Umbilical cord (tissue), 2 donors: Measurements from ENCODE around the gene NARS2. TPM values are rescaled to one million over a fixed set of nuclear protein-coding genes. Genes with fewer than 3 reads are reported as not detected.
"Not testable (repeated sequence)": the region's sequence is repeated elsewhere in the genome, so short reads cannot be mapped to it uniquely, and the experiment has no call there.

ENCODE experiments used
- DNase-seq: peaks from one replicate; pipeline ENCODE4 v3.0.0-alpha.2; 2015; ENCODE audit warnings: low spot score
- total RNA-seq: library from RNA; depleted of rRNA; stranded (reverse); fragments of >200 nt; gene quantifications from one replicate; pipeline ENCODE4 v1.2.3, GENCODE V29; 2014; ENCODE audit warnings: low replicate concordance; ENCODE audit not compliant: insufficient read depth

The NARS2 gene, protein sequence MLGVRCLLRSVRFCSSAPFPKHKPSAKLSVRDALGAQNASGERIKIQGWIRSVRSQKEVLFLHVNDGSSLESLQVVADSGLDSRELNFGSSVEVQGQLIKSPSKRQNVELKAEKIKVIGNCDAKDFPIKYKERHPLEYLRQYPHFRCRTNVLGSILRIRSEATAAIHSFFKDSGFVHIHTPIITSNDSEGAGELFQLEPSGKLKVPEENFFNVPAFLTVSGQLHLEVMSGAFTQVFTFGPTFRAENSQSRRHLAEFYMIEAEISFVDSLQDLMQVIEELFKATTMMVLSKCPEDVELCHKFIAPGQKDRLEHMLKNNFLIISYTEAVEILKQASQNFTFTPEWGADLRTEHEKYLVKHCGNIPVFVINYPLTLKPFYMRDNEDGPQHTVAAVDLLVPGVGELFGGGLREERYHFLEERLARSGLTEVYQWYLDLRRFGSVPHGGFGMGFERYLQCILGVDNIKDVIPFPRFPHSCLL
- 31.8 TPM for total RNA-seq

DNA sequence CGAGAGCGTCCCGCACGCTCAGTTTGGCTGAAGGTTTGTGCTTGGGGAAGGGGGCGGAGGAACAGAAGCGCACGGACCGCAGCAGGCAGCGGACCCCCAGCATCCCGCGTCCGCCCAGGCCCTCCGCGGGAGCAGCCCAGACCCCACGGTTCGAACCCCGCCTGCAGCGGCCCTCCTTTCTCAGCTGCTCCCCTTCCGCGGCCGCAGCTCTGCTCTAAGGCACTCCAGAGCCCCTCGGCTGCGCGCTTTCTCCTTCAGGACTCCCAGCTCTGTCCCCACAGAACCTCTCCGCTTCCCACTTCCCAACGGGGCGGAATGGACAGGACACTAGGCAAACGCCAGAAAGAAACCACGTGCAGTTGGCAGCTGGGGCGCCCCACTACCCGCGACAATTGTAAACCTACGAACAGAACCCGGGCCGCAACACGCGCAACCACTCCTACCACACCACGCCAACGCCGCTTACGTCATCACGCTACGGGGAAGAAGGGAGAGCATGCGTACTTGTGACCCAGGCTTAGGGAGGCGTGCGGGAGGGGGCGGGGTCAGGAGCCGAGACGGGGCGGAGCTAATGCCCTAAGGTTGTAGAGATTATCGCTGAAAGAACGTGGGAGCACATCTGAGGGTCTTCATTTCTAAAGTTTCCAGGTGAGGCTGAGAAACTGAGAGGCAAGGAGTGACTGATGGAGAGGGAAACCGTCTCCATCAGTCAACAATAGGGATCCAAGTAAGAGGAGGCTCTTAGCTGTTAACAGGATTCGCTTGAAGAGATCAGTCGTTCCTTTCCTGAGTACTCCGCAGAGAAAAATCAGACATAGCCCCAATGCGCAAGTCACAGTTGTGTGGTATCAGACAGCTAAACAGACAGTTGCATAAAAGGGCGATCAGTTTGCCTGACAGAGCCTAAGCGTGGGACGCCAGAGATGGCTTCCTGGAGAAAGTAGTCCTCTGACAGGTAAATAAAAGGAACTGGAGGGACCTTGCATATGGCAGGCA, at the start of gene NARS2:
NARS2 (minus strand) TSS at position 479 of the 996 bp plus-strand sequence; CDS start at position 103, 376 bp downstream.
- DNase-seq, result peak; percentile 99

DNA sequence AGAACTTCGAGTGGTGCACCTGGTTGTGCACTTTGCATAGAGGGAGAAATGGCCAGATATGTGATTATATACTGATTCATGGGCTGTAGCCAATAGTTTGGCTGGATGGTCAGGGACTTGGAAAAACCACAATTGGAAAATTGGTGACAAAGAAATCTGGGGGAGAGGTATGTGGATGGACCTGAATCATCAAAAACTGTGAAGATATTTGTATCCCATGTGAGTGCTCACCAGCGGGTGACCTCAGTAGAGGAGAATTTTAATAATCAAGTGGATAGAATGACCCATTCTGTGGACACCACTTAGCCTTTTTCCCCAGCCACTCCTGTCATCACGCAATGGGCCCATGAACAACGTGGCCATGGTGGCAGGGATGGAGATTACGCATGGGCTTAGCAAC, 48.0 kb upstream of the NARS2 start:
- no peak for DNase-seq

DNA sequence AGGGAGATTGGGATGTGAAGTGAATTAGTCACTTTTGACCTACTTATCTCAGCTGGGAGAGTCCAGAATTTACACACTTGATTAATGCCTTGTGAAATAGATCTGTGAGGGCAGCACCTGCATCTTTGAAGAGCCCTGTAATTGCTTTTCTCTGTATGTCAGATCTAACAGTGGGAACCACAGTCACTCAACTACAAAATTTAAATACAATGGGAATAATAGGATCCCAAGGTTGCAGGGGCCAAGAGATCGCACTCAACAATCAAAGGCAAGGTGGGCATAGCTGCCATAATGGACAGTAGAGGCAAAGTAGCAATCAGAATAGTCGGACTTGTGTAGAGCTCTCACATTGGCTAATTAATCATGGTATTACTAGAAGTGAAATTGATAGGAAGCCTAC, 45.5 kb upstream of the NARS2 start:
- no peak for DNase-seq

DNA sequence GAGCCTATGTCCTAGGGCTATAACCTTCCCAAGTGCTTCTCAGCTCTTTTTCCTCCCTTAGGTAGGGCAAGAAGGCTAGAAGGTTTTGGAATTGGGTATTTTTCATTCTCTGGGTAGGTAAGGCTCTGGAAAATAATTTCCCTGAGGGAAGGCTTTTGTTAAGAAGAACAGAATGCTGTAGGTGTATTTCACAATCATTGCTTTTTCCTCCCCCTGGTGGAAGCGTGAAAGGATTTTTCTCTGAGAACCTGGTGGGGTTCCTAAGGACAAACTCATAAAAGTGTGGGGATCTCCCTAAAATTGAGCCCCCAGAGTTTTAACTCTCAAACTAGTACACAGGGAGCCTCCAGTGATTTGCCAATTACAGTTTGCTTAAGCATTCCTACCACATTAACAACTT, 41.1 kb upstream of the NARS2 start:
- DNase-seq, result no peak

DNA sequence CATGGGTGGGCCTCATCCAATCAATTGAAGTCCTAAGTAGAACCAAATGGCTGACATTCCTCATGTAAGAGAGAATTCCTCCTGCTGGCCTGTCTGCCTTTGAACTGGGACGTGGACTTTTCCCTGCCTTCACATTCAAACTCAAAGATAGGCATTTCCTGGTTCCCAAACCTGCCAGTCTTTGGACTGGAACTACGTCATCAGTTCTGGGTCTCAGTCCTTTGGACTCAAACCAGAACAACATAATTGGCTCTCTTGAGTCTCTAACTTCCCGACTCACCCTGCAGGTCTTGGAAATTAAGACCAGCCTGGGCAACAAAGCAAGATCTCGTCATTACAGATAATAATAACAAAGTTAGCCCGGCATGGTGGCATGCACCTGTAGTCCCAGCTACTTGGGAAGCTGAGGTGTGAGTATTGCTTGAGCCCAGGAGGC, 38.7 kb upstream of the NARS2 start:
- no peak for DNase-seq

DNA sequence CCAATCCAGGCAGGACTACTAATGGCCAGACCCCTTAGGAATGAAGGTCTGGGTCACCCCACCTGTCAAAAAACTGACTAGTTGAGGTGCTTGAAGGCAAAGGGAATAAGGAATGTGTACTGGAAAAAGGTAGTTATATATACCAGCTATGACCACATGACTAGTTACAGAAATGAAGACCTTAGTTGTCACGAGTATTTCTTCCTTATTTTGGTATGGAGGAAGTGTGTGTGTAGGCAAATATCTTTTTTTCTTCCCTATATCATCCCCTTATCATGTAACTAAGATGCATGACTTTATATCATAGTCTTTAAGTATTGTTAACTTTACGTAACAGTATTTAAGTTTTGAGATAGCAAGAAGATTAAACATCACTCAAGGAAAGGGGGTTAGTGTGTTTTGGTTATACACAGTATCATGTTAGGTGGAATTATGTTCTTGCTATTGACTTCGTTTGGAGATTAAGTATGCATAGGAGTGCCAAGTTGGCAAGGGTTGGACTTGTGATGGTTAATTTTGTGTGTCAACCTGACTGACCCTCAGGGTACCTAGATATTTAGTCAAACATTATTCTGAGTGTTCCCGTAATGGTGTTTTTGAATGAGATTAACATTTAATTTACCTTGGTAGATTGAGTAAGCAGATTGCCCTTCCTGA, 38.2 kb upstream of the NARS2 start:
- DNase-seq, result no peak

DNA sequence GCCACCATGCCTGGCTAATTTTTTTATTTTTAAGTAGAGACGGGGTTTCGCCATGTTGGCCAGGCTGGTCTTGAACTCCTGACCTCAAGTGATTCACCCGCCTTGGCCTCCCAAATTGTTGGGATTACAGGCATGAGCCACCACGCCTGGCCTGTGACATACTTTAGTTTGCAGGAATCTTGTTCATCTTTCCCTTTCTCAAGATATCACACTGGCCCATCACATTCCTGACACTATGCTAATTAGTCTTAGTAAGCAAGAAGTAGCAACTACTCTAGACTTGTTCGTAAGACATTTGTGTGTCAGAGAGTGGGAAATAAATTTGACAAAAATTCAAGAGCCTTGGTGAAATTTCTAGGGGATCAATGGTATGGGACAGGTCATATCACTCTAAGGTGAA, 34.7 kb upstream of the NARS2 start:
- DNase-seq, result not testable (repeated sequence)

DNA sequence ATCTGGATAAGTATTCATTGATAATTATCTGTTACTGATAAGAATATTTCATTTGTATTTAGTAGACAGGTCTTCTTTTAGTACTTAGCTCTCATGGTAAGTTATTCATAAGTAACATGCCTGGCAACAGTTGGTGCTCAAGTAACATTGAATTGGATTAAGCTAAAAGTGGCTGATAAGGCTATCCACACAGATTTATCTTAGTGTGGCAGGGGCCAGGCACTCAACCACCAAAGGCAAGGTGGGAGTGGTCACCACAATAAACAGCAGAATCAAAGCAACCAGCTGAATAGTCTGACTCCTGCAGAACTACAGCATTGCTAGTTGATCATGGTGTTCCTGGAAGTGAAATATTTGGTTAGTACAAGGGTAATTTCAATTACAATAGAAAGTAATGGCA, 33.0 kb upstream of the NARS2 start:
- DNase-seq, result no peak

DNA sequence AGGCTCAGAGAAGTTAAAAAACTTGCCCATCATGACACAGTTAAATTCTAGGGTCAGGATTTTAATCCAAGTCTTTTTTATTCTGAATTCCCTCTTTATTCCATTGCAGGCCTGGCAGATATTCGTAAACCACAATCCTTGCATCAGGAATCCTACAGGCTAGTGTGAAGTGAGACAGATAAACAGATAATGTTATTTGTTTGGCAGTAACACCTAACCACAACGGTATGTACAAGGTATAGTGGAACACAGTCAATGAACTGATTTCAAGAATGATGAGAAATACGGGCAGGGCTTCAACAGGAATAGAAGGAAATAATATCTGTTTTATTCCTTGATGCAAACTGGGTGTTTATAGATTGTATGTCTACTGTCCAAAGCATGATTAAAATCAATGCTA, 32.0 kb upstream of the NARS2 start:
- DNase-seq, result no peak

DNA sequence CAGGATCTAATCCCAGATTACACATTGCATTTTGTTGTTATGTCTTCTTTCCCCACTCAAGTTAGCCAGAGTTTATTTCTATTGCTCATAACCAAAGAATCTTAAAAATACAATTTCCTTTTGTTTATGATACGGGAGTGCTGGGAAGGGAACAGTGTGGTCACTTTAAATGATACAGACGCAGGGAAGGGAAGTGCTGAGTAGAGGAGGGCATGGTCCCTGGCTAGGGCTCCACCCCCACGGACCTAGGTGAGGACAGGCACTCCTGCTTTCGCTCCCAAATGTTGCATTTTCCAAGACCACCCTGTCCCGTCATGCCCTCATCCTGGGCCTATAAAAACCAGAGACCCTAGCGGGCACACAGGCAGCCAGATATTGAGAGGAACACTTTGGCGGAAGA, 30.6 kb upstream of the NARS2 start:
- DNase-seq, result no peak

DNA sequence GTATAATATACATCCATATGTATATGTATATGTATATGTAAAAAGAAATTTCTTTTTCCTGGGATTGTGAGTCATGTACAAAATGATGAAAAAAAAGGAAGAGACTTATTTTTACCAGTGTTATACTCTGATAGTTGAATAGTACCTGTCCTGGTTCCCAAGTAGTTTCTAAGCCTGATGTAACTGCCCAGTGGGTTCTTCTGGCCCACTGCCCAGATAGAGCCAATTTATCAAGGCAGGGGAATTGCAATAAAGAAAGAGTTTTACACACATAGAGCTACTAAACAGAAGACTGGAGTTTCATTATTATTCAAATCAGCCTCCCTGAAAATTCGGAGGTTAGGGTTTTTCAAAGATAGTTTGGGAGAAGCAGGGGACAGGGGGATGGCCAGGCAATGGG, 29.1 kb upstream of the NARS2 start:
- no peak for DNase-seq

DNA sequence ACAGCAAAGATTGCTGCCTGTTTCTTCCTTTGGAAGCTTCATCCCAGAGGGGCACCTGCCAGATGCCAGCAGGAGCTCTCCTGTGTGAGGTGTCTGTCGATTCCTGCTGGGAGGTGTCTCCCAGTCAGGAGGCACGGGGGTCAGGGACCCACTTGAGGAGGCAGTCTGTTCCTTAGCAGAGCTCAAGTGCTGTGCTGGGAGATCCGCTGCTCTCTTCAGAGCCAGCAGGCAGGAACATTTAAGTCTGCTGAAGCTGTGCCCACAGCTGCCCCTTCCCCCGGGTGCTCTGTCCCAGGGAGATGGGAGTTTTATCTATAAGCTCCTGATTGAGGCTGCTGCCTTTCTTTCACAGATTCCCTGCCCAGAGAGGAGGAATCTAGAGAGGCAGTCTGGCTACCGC, 28.1 kb upstream of the NARS2 start:
- not testable (repeated sequence) for DNase-seq

DNA sequence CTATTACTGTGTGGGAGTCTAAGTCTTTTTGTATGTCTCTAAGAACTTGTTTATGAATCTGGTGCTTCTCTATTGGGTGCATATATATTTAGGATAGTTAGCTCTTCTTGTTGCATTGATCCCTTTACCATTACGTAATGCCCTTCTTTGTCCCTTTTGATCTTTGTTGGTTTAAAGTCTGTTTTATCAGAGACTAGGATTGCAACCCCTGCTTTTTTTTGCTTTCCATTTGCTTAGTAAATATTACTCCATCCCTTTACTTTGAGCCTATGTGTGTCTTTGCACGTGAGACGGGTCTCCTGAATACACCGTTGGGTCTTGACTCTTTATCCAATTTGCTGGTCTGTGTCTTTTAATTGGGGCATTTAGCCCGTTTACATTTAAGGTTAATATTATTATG, 26.4 kb upstream of the NARS2 start:
- not testable (repeated sequence) for DNase-seq

DNA sequence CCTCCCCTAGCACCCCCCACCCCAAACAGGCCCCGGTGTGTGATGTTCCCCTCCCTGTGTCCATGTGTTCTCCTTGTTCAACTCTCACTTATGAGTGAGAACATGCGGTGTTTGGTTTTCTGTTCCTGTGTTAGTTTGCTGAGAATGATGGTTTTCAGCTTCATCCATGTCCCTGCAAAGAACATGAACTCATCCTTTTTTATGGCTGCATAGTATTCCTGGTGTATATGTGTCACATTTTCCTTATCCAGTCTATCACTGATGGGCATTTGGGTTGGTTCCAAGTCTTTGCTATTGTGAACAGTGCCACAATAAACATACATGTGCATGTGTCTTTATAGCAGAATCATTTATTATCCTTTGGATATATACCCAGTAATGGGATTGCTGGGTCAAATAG, 22.9 kb upstream of the NARS2 start:
- not testable (repeated sequence) for DNase-seq

DNA sequence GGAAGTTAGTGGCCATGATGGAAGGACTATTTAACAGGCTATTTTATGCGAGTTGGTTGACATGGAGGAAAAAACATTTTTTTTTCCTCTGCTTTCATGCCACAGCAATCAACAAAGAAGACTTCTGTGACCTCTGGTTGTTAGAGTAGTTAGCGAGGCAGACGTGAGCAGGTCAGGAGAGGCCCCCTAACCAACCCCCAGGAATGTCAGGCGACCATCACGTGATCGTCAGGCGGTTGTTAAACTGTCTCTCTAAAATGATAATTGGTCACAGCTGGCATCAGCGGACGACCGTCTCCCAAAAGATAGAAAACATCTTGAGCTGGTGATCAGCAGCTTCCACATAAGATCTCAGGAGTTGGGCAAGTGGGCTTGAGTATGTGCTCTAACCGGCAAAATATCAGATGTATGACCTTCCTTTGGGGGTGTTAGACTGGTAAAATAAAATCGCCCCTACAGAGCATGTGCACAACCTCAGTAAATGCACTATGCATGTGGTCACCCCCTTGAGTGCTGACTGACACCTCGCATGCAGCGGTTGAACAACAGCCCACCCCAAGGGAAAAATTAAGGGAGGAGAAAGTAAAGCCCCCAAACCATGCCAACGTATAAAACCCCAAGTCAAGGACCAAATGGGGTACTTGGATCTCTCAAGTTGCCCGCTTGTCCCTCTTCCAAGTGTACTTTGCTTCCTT, 20.9 kb upstream of the NARS2 start:
- DNase-seq, result peak; percentile 11

DNA sequence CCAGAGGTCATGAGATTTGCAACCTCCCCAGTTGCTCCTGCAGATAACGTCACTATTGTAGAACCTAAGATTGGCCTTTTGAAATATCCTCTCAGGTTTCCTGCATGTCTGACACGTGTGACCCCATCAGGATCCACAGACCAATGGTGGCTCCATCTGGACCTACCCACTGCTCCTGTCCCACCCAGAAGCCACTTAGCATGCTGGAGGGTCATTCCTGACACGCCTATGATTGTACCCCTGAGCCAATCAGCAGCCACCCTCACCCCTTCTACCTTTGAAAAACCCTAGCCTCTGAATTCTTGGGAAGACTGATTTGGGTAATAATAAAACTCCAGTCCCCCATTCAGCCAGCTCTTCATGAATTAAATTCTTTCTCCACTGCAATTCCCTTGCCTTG, 20.1 kb upstream of the NARS2 start:
- no peak for DNase-seq

DNA sequence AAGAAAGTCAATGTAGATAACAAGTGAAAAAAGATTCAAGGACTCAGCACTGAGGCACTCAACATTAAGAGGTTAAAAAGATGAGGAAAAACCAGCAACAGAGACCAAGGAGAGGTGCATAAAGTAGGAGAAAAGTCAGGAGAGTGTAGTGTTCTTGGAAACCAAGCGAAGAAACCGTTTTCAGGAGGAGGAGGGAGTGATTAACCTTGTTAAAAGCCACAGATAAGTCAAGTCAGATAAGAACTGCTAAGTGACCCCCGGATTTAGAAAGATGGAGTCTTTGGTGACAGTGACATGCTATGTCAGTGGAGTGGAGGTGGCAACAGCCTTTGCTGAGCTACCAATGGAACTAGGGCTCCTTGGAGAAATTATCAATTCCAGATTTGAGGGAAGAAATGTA, 13.9 kb upstream of the NARS2 start:
- no peak for DNase-seq

DNA sequence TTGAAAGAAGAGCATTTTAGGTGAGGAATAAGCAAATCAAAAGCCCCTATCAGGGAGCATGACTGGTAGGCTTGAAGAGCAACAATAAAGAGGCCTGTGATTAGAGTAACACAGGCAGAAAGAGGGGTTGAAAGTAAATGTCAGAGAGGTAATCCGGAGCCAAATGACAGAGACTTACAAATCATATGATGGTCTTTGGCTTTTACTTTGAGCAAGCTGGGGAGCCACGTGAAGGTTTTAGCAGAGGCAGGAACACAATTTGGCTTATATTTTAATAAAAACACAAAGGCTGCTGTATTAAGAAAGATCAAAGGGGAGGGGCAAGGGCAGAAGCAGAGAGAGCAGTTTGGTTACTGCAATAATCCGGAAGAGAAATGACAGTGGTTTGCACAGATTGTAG, 12.8 kb upstream of the NARS2 start:
- DNase-seq, result no peak

DNA sequence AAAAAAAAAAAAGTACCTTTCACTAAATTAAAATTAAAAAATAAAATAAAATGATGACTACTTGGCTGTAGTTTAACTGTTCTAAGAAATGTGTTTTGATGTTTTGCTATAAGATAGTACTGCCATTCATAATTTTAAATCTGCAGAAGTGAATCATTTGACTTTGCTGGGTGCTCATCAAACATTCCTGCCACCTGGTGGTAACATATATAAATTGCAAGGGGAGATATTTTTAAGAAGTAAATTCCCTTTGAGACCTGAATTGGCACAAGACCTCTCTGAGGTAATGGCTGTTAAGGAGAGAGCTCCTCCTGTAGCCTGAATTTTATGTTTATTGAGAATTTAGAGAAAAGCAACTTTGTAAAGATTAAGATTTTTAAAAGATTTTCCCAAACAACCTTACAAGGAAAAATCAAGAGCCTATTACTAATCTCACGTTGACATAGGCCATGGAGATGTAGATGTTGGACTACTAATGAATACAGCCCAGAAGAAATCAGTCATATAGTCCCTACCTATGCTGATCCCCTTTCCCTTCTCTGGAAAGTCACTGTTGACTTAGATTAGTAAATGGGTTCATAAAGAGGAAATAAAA, 11.9 kb upstream of the NARS2 start:
- no peak for DNase-seq

DNA sequence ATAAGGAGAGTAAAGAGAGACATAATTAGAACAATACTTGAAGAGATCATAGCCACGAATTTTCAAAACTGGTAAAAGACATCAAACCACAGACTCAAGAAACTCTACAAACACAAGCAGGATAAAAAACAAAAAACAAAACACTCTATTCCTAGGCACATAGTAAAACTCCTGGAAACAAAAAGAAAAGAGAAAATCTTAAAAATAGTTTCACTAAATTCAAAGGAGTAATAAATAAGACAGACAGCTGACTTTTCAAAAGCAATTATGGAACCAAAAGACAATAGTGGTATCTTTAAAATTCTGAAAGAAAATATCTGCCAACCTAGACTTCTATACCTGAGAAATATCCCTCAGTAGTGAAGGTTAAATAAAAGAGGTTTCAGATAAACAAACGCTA, 9.2 kb upstream of the NARS2 start:
- DNase-seq, result no peak

DNA sequence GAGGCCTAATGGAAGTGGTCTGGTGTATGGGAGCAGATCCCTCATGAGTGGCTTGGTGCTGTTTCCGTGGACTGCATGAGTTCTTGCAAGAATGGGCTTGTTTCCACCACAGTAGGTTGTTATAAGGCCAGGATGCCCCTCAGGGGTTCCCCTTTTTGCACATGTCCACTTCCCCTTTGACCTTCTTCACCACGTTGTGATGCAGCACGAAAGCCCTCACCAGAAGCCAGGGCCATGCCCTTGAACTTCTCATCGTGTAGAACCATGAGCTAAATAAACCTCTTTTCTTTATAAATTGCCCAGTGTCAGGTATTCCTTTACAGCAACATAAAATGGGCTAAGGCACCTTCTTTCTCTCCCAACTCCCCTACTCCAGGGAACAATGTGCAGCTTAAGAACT, 2.8 kb upstream of the NARS2 start:
- DNase-seq, result no peak
